ENCODE measurements around the gene PVR. TPM values are rescaled to one million over a fixed set of nuclear protein-coding genes. Genes with fewer than 3 reads are reported as not detected.

The PVR gene
- total RNA-seq, 2 donors from 2014 or later, result 44.7 to 54.6 TPM

GRCh38 chr19:44648631-44649251, 5.0 kb downstream of the PVR start:
- H3K4me1 ChIP-seq, result no peaks in the 10 kb centered on the region
- no peak overlapping the region for H3K4me3 ChIP-seq
- no peaks in the 10 kb centered on the region for H3K36me3 ChIP-seq
- no peak for TF ChIP-seq CTCF (IDR thresholded peaks at IDR 0.05)
- DNase-seq, result no peak
- intact Hi-C loops (cut with DNase I), result no loop called here
- H3K9ac ChIP-seq (ENCODE audit: low read depth in 2 of 2, low read length in 2 of 2), result no peak overlapping the region
- no peaks in the 10 kb centered on the region for H3K27me3 ChIP-seq
- H3K27ac ChIP-seq, result peak overlapping the region; percentile 12
- H3K9me3 ChIP-seq, result no peaks in the 10 kb centered on the region

- Histone ChIP-seq H3K36me3 (no peaks in the 10 kb centered on the region), H3K4me1 (no peaks in the 10 kb centered on the region), H3K27ac (no peak overlapping the region), H3K4me3 (no peak overlapping the region), H3K9me3 (no peaks in the 10 kb centered on the region), H3K9ac (ENCODE audit: low read depth in 2 of 2, low read length in 2 of 2) (no peak overlapping the region), H3K27me3 (no peaks in the 10 kb centered on the region)
- intact Hi-C loops (cut with DNase I), result no loop called here
- no peak for TF ChIP-seq CTCF (IDR thresholded peaks at IDR 0.05)
- DNase-seq, result no peak
These were observed 6.0 kb downstream of the PVR start for GRCh38 chr19:44649578-44650145.

GRCh38 chr19:44653343-44653742, 9.6 kb downstream of the PVR start:
- no peak overlapping the region for H3K9ac ChIP-seq (ENCODE audit: low read depth in 2 of 2, low read length in 2 of 2)
- no peaks in the 10 kb centered on the region for H3K27me3 ChIP-seq
- no peaks in the 10 kb centered on the region for H3K4me1 ChIP-seq
- no peak for TF ChIP-seq CTCF (IDR thresholded peaks at IDR 0.05)
- no peak overlapping the region for H3K4me3 ChIP-seq
- no peak overlapping the region for H3K27ac ChIP-seq
- H3K9me3 ChIP-seq, result no peaks in the 10 kb centered on the region
- peaks cover 8% of the 10 kb centered on the region for H3K36me3 ChIP-seq
- no peak for DNase-seq
- intact Hi-C loops (cut with DNase I), result no loop called here

GRCh38 chr19:44653977-44654774, 10.5 kb downstream of the PVR start:
- Histone ChIP-seq H3K27ac (no peak overlapping the region), H3K36me3 (peaks cover 8% of the 10 kb centered on the region), H3K27me3 (no peaks in the 10 kb centered on the region), H3K9ac (ENCODE audit: low read depth in 2 of 2, low read length in 2 of 2) (no peak overlapping the region), H3K9me3 (no peaks in the 10 kb centered on the region), H3K4me3 (no peak overlapping the region), H3K4me1 (no peaks in the 10 kb centered on the region)
- intact Hi-C loops (cut with DNase I), result no loop called here
- peak; percentile 52 for TF ChIP-seq CTCF (IDR thresholded peaks at IDR 0.05)
- peak; percentile 87 for DNase-seq

- H3K36me3 ChIP-seq, result peaks cover 8% of the 10 kb centered on the region
- H3K4me1 ChIP-seq, result no peaks in the 10 kb centered on the region
- intact Hi-C loops (cut with DNase I), result loop anchor here (5.0 kb wide), 1 partner anchor 85 kb away; no protein-coding TSS in a partner anchor
- DNase-seq, result peak; percentile 68
- H3K9me3 ChIP-seq, result no peaks in the 10 kb centered on the region
- no peak overlapping the region for H3K4me3 ChIP-seq
- H3K27ac ChIP-seq, result no peak overlapping the region
- no peaks in the 10 kb centered on the region for H3K27me3 ChIP-seq
- H3K9ac ChIP-seq (ENCODE audit: low read depth in 2 of 2, low read length in 2 of 2), result no peak overlapping the region
- TF ChIP-seq CTCF (IDR thresholded peaks at IDR 0.05), result peak; percentile 90
These were observed 13.7 kb downstream of the PVR start for GRCh38 chr19:44657211-44657921.
